Stimulated activated CD8-positive, alpha-beta memory T cell treated with anti-CD3 and anti-CD28 coated beads, Interleukin-4, amount 100 ng/mL, for 48 hours (primary cell): Measurements from ENCODE around the gene DBR1.
"Not testable (repeated sequence)": the region's sequence is repeated elsewhere in the genome, so short reads cannot be mapped to it uniquely, and the experiment has no call there.

Experiments used
- DNase-seq: peaks from one replicate; pipeline ENCODE4 v3.0.0-alpha.2; 2020

DBR1 gene

GRCh38 chr3:138186221-138186620 is 11.5 kb upstream of the DBR1 start:
- no peak for DNase-seq

DNA sequence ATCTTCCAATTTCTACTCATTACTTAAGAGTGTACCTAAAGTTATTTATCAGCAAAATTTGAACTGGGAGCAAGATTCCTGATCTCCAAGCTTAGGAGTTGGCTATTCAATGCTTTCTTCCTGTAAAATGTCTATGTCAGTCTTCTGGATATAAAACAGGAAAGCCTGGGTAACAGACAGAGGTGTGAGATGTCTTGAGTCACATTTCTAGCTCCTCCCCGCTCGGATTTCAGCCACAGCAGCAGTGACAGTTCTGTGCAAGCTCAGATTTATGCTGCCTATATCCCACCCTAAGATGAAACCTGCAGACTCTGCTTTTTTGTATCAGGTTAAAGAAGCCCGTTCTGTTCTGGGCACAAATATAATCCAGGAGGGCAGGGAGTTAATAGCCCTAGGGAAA is 10.3 kb upstream of the DBR1 start:
- no peak for DNase-seq

- no peak for DNase-seq
Observed at GRCh38 chr3:138180375-138181029, 5.8 kb upstream of the DBR1 start.

GRCh38 chr3:138173769-138174420 is 826 bp downstream of the DBR1 start:
- no peak for DNase-seq

GRCh38 chr3:138172625-138173024 is 2.1 kb downstream of the DBR1 start:
- DNase-seq = no peak

DNA sequence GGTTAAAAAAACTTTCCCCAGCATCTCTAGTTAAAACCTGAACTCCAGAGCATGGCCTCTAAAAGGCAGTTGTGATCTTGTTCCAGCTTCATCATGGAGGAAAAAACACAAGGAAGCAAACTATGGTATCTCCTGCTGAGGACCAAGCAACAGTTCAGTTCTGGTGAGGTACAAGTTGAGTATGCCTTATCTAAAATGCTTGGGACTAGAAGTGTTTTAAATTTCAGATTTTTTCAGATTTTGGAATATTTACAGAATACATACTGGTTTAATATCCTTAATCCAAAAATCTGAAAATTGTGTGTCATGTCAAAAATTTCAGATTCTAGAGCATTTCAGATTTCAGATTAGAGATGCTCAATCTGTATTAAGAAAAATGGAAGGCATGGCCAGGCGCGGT is 9.7 kb downstream of the DBR1 start:
- no peak for DNase-seq

GRCh38 chr3:138157743-138158142 is 17.0 kb downstream of the DBR1 start:
- no peak for DNase-seq

DNA sequence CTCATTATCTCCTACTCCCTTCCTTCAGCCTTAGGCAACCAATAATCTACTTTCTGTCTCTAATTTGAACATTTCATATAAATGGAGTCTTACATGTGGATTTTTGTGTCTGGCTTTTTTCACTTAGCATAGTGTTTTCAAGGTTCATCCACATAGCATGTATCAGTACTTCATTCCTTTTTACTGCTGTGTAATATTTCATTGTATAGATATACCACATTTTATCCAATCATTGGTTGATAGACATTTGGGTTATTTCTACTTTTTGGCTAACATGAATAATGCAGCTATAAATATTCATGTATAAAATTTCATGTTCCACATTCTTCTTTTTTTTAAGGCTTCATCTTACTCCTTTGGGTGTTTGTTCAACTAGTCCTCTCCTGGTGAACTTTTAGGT is 20.2 kb downstream of the DBR1 start:
- no peak for DNase-seq

- DNase-seq = no peak
Observed at GRCh38 chr3:138148503-138148902, 26.2 kb downstream of the DBR1 start.

DNA sequence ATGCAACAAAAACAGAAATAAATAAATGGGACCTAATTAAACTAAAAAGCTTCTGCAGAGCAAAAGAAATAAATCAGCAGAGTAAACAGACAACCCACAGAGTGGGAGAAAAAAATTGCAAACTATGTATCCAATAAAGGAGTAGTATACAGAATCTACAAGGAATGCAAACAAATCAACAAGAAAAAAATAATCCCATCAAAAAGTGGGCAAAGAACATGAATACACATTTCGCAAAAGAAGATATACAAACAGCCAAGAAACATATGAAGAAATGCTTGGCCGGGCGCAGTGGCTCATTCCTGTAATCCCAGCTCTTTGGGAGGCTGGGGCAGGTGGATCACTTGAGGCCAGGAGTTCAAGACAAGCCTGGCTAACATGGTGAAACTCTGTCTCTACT is 32.5 kb downstream of the DBR1 start:
- DNase-seq = not testable (repeated sequence)

DNA sequence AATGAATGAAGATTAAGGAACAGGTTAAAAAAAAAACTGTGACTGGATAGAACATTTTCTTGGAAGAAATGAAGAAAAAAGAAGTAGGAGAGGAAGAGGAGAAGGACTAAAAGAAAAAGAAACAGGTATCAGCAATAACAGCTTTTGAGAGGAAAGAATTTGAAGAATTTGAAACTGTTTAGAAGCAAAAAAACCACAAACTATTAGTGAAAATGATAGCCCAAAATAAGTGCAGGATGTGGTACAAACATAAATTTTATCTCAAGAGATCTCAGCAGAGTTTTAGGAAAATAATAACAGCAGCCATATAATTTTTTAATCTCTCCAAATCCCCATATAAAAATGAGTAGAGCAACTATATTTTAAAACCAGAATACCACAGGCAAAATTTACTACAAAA is 33.8 kb downstream of the DBR1 start:
- no peak for DNase-seq

DNA sequence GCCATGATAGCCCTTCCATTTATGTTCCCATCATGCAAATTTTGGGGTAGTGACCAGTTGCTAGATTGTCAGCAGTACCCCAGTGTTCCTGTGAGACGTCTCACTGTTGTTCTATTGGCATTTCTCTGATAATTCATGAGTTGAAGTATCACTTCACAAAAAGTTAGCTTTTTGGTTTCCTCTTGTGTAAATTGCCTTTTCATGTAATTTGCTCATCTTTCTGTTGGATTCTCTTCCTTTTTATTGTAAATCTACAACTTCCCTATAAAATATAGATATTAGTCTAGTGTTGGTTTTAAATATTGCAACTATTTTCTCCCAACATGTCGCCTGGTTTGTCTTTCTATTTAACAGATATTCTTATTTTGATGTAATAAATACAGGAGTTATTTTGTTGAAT is 35.0 kb downstream of the DBR1 start:
- no peak for DNase-seq

GRCh38 chr3:138137861-138138260 is 36.9 kb downstream of the DBR1 start:
- no peak for DNase-seq

DNA sequence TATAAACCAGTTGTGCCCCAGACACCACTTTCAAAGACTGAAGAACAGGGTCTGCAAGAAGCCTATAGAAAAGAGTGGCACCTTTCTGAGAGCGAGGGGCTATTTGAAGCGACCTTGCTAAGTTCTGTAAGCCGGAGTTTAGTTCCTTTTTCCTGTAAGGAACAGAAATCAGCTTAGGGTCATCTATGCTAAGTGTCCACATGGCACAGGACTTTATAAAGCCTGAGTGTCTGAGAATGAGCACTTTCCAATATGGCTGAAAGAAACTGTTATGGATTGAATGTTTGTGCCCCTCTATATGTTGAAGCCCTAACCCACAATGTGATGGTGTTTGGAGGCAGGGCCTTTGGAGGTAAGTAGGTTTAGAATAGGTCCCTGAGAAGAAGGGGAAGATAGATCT is 38.5 kb downstream of the DBR1 start:
- DNase-seq = no peak

DNA sequence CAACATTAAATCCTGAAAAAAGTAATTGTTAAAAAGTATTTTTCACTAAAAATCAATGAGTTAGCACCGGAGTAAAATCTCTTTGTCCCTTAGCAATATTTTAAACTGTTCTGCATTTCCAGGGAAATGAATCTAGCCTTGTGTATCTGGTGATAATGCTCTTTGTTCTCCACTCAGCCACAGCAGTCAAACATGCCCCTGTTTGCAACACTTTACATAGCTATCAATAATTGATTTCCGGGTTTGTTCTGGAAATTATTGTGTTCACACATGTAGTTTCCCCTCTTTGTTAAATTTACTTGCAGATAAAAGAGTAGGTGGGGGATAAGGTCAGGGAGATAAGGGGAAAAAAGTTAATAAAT is 38.9 kb downstream of the DBR1 start:
- no peak for DNase-seq

- DNase-seq = no peak
Observed at GRCh38 chr3:138135146-138135832, 39.4 kb downstream of the DBR1 start.

DNA sequence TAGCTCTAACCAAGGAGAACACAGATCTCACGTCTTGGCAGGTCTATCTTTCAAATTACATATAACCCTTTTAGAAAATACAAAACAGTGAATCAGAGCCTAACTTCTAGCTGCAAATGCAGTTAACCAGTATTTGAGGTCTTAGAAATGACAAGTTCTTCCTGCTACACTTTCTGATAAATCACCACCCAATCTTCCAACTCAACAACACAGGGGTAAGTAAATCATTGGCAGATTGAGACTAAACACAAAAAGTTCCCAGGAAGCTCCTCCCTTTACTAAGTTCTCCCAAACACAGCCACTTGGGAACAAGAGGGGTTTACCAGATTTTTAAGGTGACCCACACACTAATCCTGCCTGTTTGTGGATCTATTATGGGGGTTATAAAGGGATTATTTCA is 42.5 kb downstream of the DBR1 start, which contains the start of gene A4GNT:
TSS of gene A4GNT (minus strand) at position 152 of the 400 bp plus-strand sequence. CDS start 1,134 bp downstream, outside the sequence.
- no peak for DNase-seq

DNA sequence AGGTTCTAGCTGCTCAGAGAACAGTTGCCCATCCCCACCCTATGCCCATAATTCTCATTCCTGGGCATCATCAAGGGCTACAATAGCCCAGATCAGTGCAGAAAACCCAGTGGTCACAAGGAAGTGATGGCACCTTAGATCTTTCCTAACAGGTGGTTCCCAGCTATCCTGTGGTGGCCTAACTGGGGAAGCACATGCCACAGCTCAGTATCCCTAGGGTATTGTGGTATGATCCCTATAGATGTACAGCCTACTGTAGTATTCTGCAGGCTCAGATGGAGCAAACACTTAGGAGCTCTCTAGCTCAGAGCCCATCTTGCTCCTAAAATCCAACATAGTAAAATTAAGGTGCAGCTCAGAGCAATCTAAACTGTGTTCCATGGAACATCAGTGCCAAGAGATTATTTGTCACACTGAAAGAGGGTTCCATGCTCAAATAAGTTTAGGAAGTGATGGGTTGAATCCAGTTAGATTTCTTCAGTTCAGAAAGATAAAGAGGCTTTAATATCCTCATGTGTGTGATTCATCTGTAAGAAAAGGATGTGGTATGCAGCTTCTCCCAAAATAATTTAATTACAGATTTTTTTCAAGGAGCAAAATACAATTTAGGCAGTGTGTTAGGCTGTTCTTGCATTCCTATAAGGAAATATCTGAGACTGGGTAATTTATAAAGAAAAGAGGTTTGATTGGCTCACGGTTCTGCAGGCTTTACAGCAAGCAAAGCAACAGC is 46.9 kb downstream of the DBR1 start:
- DNase-seq = no peak

DNA sequence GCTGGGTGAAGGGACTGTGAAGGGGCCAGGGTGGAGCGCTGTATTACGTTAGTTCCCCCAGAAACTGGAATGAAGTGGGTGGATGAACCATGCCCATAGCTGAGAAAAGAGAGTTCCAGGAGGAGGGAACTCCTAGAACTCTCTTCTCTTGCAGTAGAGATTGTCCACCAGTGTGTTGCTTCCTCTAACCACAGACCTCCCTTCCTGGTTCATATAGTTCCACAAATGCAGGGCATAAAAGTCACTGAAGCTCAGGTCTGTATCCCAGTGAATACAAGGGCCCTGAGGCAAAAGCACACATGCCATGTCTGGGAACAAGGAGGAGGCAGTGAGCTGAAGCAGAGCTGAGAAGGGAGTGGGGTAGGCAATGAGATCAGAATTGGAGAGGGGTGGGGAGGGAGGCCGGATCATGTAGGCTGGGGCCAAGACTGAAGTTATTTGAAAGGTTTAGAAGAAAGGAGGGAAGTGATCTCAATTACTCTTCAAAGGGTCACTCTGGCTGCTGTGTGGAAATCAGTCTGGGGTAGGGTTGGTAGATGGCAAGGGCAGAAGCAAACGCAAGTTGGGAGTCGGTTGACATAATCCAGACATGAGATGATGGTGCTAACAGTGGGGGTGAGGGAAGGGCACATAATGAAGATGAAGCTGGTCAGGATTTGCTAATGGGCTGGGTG is 49.0 kb downstream of the DBR1 start:
- no peak for DNase-seq

GRCh38 chr3:138124706-138125355 is 49.9 kb downstream of the DBR1 start:
- DNase-seq = no peak

DNA sequence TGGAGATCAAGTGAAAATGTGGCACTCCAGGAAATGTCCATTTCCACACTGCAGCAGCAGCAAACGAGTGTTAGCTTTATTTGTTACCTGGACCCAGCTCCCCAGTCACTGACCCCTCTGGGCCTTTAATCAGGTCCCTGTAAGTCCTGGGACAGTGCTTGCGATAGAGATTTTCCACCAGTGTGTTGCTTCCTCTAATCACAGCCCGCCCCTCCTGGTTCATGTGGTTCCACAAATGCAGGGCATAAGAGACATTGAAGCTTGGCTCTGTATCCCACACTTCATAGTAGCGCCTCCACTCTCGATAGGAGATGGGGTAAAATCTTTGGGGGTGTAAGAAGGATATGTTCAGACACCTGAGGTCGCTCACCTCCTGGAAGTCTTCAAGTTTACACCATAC is 50.5 kb downstream of the DBR1 start:
- no peak for DNase-seq

- no peak for DNase-seq
Observed at GRCh38 chr3:138119423-138119766, 55.3 kb downstream of the DBR1 start.
